NT2/D1 (cell line): ENCODE data around the gene GMDS.

Experiments
- DNase-seq: peaks from one replicate; pipeline ENCODE4 v3.0.0-alpha.2; 2011; ENCODE audit warnings: low read depth, low spot score
- H3K27me3 ChIP-seq: 2 replicates; pipeline ENCODE4 v1.6.0; 2011; ENCODE audit warnings: mild to moderate bottlenecking; ENCODE audit not compliant: insufficient read length, insufficient read depth
- H3K36me3 ChIP-seq: 2 replicates; pipeline ENCODE4 v1.6.1; 2011; ENCODE audit warnings: mild to moderate bottlenecking, low read length, mixed read lengths; ENCODE audit not compliant: insufficient read depth, insufficient read length
- H3K4me1 ChIP-seq: 2 replicates; pipeline ENCODE4 v1.5.1; 2011; ENCODE audit not compliant: insufficient read depth, insufficient read length
- H3K4me3 ChIP-seq: 2 replicates; pipeline ENCODE4 v1.5.1; 2011; ENCODE audit warnings: low read depth; ENCODE audit not compliant: insufficient read length
- H3K9ac ChIP-seq: 2 replicates; pipeline ENCODE4 v1.6.0; 2011; ENCODE audit warnings: low read depth; ENCODE audit not compliant: insufficient read length
- H3K9me3 ChIP-seq: 2 replicates; pipeline ENCODE4 v1.5.1; 2011; ENCODE audit warnings: mild to moderate bottlenecking, low read length; ENCODE audit not compliant: insufficient read depth
- SUZ12 ChIP-seq: IDR thresholded peaks from 2 replicates; pipeline ENCODE4 v1.6.1; 2011; ENCODE audit not compliant: insufficient read length, insufficient read depth; ENCODE audit errors: extremely low read depth
- YY1 ChIP-seq: IDR thresholded peaks from 2 replicates; pipeline ENCODE4 v1.6.1; 2011; ENCODE audit not compliant: insufficient read length, insufficient read depth
- ZNF274 ChIP-seq: IDR thresholded peaks from 2 replicates; pipeline ENCODE4 v1.6.1; 2011; ENCODE audit warnings: mild to moderate bottlenecking, low read depth, low read length

The GMDS gene

DNA sequence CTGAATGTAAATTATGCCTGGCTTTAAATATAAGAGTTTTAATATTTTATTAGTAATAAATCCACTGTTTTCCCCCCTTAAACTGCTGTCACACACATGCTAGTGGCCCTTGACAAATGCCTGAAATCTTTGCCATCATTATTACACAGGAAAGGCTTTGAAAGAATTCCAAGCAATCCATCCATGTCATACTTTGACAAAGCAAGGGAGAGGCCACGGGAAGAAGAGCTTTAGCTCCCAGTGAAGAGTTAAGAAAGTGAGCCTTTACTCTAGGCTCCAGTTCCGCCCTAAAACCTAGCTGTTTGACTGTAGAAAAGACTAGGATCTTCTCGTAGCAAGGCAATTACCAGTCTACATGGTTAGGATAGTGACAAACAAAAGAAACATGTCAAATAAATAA is 147.9 kb downstream of the GMDS start:
- Histone ChIP-seq H3K27me3 (no peaks in the 10 kb centered on the region), H3K4me1 (no peaks in the 10 kb centered on the region), H3K36me3 (no peaks in the 10 kb centered on the region), H3K9me3 (no peaks in the 10 kb centered on the region), H3K9ac (no peak overlapping the region), H3K4me3 (no peak overlapping the region)
- DNase-seq = no peak
- TF ChIP-seq ZNF274 = no peak
- no peak for TF ChIP-seq SUZ12
- no peak for TF ChIP-seq YY1

DNA sequence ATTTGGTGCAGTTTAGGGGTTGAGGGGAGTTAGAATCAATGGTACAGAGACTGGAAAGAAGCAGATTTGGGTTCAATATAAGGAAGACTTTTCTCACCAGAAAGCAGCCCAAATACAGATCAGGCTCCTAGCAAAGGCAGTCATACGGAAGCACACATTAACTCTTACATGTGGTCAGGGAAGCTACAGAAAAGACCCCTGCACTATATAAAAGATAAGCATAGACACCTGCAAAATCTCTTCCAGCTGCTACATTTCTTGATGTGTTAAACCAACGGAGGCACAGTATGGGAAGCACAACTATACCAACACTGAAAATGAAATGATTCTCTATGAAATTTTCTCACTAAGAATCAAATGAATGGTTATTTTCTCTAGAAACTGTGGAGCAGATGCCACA is 150.8 kb downstream of the GMDS start:
- DNase-seq = no peak
- H3K4me3 ChIP-seq = no peak overlapping the region
- no peak for TF ChIP-seq YY1
- TF ChIP-seq SUZ12 = no peak
- TF ChIP-seq ZNF274 = no peak
- H3K36me3 ChIP-seq = no peaks in the 10 kb centered on the region
- no peaks in the 10 kb centered on the region for H3K27me3 ChIP-seq
- no peaks in the 10 kb centered on the region for H3K9me3 ChIP-seq
- H3K4me1 ChIP-seq = no peaks in the 10 kb centered on the region
- no peak overlapping the region for H3K9ac ChIP-seq

DNA sequence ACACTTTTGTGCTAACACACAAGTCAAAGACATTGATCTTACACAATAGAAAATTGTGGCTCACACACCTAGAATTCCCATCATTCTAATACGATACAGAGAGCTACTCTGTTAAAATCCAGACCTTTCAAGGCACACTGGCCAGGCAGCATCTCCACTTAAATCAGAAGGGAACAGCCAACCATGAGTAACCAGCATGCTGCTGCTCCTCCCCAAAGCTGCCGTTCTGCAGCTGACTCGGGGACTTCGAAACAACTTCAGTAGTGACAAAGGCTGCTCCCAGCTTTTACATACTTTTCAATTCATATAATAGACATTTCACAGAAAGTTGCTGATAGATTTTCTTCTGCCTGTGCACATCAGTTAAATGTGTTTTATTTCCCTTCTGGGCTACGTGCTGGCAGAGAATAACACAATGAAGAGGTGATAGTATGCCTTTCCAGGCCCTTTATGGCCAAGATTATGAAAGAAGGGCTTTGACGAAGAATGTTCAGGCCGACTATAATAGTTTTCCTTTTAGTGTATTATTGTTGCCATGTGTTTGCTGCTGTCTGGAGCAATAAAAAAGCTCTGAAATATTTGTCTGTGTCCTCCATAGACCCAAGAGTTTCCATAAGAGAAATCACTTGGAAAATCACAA is 159.0 kb downstream of the GMDS start:
- H3K36me3 ChIP-seq = no peaks in the 10 kb centered on the region
- H3K4me3 ChIP-seq = no peak overlapping the region
- no peaks in the 10 kb centered on the region for H3K9me3 ChIP-seq
- no peak overlapping the region for H3K9ac ChIP-seq
- H3K27me3 ChIP-seq = no peaks in the 10 kb centered on the region
- no peaks in the 10 kb centered on the region for H3K4me1 ChIP-seq
- TF ChIP-seq SUZ12 (no peak), ZNF274 (no peak), YY1 (no peak)
- DNase-seq = no peak

DNA sequence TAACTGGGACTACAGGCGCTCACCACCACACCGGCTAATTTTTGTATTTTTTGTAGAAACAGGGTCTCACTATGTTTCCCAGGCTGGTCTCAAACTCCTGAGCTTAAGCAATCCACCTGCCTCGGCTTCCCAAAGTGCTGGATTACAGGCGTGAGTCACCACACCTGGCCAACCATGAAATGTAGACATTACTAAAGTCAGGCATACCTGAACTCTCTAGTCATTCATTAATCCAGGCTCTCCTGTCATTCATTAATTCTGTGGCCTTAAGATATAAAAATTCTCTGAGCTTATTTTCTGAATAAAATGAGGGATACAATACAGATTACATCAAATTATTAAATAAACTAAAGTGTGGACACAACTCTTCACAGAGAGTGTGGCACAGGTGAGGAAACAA is 159.7 kb downstream of the GMDS start:
- H3K4me3 ChIP-seq = no peak overlapping the region
- TF ChIP-seq SUZ12 = no peak
- H3K4me1 ChIP-seq = no peaks in the 10 kb centered on the region
- no peaks in the 10 kb centered on the region for H3K36me3 ChIP-seq
- H3K9me3 ChIP-seq = no peaks in the 10 kb centered on the region
- H3K9ac ChIP-seq = no peak overlapping the region
- H3K27me3 ChIP-seq = no peaks in the 10 kb centered on the region
- no peak for DNase-seq

DNA sequence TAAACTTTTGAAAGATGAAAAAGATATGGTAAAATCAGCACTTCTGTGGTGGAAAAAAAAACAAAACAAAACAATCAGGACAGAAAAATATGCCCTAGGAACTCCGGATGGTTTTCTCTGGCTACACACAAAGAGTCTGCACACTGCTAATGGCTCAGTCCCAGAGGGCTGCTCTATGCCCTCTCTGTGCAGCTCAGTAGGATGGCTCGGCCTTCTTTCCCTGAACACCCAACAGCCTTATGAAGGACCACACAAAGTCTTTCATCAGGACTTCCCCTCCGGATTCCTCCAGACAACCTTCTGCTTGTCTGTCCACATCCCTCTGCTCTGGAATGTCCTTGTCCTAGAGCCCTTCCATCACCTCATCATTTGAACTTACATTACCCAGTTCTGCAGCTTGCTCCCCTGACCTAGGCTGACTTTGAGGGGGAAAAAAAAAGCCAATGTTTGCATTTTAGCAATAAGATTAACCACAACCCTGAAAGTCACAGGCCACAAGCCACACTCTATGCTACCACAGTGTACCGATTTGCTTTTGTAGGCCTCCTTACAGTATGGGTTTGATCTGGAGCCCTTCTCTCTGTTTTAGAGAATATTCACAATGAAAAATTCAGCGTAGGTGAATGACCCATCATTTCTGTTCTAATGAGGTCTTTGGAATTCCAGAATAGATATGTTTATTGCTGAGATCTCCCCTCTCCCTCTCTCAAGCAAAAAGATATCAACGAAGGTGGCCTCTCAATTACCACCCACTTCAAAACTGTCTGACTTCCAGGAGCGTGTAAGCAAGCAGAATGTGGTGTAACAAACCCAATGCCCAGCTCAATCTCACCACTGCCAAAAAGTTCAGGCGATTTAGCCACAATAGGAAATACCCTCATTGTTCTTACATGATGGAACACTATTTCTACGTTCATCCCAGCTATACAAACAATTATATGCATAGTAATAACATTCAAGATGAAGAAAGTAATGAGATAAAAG is 164.0 kb downstream of the GMDS start:
- H3K36me3 ChIP-seq = no peaks in the 10 kb centered on the region
- no peaks in the 10 kb centered on the region for H3K9me3 ChIP-seq
- no peak overlapping the region for H3K9ac ChIP-seq
- H3K4me1 ChIP-seq = no peaks in the 10 kb centered on the region
- H3K4me3 ChIP-seq = no peak overlapping the region
- H3K27me3 ChIP-seq = no peaks in the 10 kb centered on the region
- TF ChIP-seq SUZ12 (no peak), YY1 (no peak), ZNF274 (no peak)
- no peak for DNase-seq

DNA sequence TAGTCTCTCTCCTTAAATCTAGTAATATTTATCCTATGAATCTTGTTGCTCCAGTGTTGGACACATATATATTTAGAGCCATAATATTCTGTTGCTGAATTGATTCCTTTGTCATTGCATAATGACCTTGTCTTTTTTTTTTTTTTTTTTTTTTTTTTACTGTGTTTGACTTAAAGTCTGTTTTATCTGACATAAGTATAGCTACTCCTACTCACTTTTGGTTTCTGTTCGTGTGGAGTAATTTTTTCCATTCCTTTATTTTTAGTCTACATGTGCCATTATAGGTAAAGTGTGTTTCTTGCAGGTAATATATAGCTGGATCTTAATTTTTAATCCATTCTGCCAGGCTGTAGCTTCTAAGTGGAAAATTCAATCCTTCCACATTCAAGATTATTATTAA is 166.5 kb downstream of the GMDS start:
- TF ChIP-seq YY1 (no peak), ZNF274 (no peak), SUZ12 (no peak)
- DNase-seq = no peak
- H3K4me1 ChIP-seq = no peaks in the 10 kb centered on the region

DNA sequence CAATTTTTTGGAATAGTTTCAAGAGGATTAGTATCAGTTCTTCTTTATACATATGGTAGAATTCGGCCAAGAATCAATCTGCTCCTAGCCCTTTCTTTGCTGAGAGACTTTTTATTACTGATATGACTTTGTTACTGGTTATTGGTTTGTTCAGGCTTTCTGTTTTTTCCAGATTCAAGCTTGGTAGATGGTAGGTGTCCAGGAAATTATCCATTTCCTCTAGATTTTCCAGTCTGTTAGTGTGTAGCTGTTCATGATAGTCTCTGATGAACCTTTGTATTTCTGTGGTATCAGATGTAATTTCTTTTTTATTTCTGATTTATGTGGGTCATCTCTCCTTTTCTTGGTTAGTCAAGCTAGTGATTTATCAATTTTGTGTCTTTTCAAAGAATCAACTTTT is 167.6 kb downstream of the GMDS start:
- Histone ChIP-seq H3K27me3 (no peaks in the 10 kb centered on the region), H3K4me1 (no peaks in the 10 kb centered on the region), H3K4me3 (no peak overlapping the region), H3K36me3 (no peaks in the 10 kb centered on the region), H3K9ac (no peak overlapping the region), H3K9me3 (no peaks in the 10 kb centered on the region)
- TF ChIP-seq ZNF274 (no peak), SUZ12 (no peak), YY1 (no peak)
- DNase-seq = no peak

More for the DNA sequence above, 166.5 kb downstream of the GMDS start:
- Histone ChIP-seq H3K4me3 (no peak overlapping the region), H3K27me3 (no peaks in the 10 kb centered on the region), H3K9ac (no peak overlapping the region), H3K9me3 (no peaks in the 10 kb centered on the region), H3K36me3 (no peaks in the 10 kb centered on the region)
